BJ (cell line): ENCODE results near the gene NMNAT3. TPM values are rescaled to one million over a fixed set of nuclear protein-coding genes. Genes with fewer than 3 reads are reported as not detected.

Experiments
- CTCF ChIA-PET: fragments of 350-600 bp; formaldehyde crosslinking; extraction: SDS; loops from one replicate; lab custom pipeline; 2021; ENCODE audit warnings: antibody characterized with exemption, inconsistent platforms; lab: Yijun Ruan, JAX
- POLR2A ChIA-PET: fragments of 300-600 bp; sonication (Branson Sonifier 250); formaldehyde crosslinking; extraction: SDS; loops from one replicate; lab custom pipeline; 2021; ENCODE audit warnings: antibody characterized with exemption; lab: Charles Lee
- DNase-seq: peaks from one replicate; pipeline ENCODE4 v3.0.0-alpha.2; 2011; ENCODE audit warnings: low read depth
- H3K27me3 ChIP-seq: 2 replicates; pipeline ENCODE4 v1.6.0; 2011; ENCODE audit warnings: low read length; ENCODE audit not compliant: control insufficient read depth, insufficient read depth
- H3K36me3 ChIP-seq: 2 replicates; pipeline ENCODE4 v1.5.1; 2011; ENCODE audit warnings: low read length; ENCODE audit not compliant: control insufficient read depth, insufficient read depth
- H3K4me3 ChIP-seq: 2 replicates; pipeline ENCODE4 v1.5.1; 2011; ENCODE audit warnings: low read depth, mild to moderate bottlenecking, control low read depth, low read length
- CTCF ChIP-seq: IDR thresholded peaks from 2 replicates; pipeline ENCODE4 v1.5.1; 2011; ENCODE audit warnings: low read depth, mild to moderate bottlenecking, control low read depth, inconsistent platforms, low read length, moderate library complexity; ENCODE audit not compliant: insufficient read depth
- polyA plus RNA-seq: library from polyadenylated mRNA; depleted of rRNA; stranded (reverse); fragments of >200 nt; gene quantifications from 2 replicates; pipeline ENCODE4 v1.2.3, GENCODE V29; 2011

Gene NMNAT3
- polyA plus RNA-seq, 1 experiment = 0.61 TPM

- POLR2A ChIA-PET = no interaction called here
- CTCF ChIA-PET = interaction anchor here (0.8 kb wide), 1 partner anchor 31 kb away, joined by 3 read pairs; no protein-coding TSS in a partner anchor
- Histone ChIP-seq H3K27me3 (no peaks in the 10 kb centered on the region), H3K4me3 (no peak overlapping the region), H3K36me3 (no peaks in the 10 kb centered on the region)
- TF ChIP-seq CTCF = no peak
- no peak for DNase-seq
These were observed 9.7 kb upstream of the NMNAT3 start for GRCh38 chr3:139687431-139687830.

DNA sequence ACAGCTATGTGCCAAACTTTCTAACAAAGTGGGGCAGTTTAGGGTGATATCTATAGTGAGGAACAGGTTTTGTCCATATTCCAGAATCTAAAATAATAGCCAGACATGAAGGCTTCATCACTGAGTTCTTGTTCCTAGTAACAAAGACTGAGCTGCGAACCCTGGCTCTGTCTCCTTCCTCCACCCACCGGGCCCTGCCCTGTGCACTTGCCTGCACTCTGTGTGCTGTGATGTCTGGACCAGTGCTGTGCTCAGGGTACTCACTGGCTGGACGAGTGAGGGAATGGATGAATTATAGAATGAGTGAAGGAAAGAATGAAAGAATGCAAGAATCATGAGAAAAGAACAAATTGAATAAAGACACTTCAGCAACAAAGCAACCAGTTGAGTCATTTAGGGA, 8.9 kb upstream of the NMNAT3 start:
- TF ChIP-seq CTCF = no peak
- POLR2A ChIA-PET = no interaction called here
- CTCF ChIA-PET = no interaction called here
- no peak for DNase-seq
- Histone ChIP-seq H3K4me3 (no peak overlapping the region), H3K36me3 (no peaks in the 10 kb centered on the region), H3K27me3 (no peaks in the 10 kb centered on the region)

- Histone ChIP-seq H3K27me3 (no peaks in the 10 kb centered on the region), H3K36me3 (no peaks in the 10 kb centered on the region), H3K4me3 (no peak overlapping the region)
- ChIA-PET CTCF (no interaction called here), POLR2A (no interaction called here)
- no peak for TF ChIP-seq CTCF
- no peak for DNase-seq
These were observed 8.4 kb upstream of the NMNAT3 start for GRCh38 chr3:139686206-139686605.

DNA sequence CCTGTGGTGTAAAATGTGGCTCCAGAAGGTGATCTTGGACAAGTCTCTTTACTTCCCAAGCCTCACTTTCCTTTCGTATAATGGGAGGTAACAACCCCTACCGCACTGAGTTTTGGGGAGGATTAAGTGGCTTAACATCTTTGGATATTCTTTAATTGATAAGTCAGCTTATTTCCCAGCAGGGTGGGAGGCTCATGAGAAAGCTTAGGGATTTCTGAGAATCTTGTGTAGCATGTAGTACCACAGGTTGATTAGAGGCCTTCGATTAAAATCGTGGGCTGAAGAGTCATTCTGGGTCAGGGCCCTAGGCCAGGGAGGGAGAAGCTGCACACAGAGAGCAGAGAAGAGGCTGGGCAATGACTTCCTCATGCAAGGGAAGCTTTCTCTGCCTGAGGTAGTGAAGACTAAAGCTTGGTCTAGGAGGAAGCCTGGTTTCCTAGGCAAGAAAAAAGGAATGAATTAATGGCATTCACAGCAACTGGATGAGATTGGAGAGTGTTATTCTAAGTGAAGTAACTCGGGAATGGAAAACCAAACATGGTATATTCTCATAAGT, 1.5 kb upstream of the NMNAT3 start:
- no peaks in the 10 kb centered on the region for H3K27me3 ChIP-seq
- POLR2A ChIA-PET = no interaction called here
- CTCF ChIA-PET = no interaction called here
- DNase-seq = no peak
- H3K4me3 ChIP-seq = no peak overlapping the region
- H3K36me3 ChIP-seq = no peaks in the 10 kb centered on the region
- no peak for TF ChIP-seq CTCF

DNA sequence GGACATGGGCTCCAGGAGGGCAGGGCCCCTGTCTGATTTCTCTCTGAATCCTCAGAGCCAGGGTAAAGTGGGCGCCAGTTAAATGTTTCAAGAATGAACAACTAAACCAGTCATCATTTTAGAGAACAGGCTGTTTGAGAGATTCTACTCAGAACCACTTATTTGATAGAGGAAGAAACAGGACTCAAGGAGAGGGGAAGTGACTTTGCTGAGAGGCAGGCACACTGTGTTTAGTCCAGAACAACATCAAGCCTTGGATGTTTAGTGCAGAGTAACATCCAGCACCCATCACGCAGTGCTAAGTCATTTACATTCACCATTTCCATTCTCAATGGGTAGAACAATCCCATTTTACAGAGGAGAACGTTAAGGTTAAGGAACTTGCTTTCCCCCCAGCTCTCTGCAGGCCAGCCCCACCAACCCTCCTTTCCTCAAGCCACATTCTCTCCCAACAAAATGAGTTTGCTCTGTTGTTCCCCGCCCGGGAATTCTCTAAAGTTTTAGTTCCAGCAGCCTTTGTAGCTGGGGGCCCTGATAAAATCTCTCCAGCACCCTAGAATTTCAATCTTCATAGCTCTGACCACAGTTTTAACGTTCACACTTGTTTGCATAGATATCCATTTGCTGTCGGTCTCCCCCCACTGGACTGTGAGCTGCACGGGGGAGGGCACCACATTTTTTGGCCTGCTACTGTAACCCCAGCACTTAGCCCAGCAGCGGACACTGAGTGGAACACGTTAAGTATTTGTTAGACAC, 962 bp downstream of the NMNAT3 start:
- POLR2A ChIA-PET = no interaction called here
- Histone ChIP-seq H3K27me3 (no peaks in the 10 kb centered on the region; the same call in 1 of the 2 replicates), H3K4me3 (no peak overlapping the region; the same call in 1 of the 2 replicates), H3K36me3 (no peaks in the 10 kb centered on the region)
- CTCF ChIA-PET = no interaction called here
- DNase-seq = no peak
- TF ChIP-seq CTCF = no peak
